ENCODE data around the gene INSYN1. TPM values are rescaled to one million over a fixed set of nuclear protein-coding genes. Genes with fewer than 3 reads are reported as not detected.

The INSYN1 gene
- total and polyA plus RNA-seq, 9 of the 15 experiments (the other 6 are each of a cell fraction or from before 2014, with no cell fraction given), result not detected

DNA sequence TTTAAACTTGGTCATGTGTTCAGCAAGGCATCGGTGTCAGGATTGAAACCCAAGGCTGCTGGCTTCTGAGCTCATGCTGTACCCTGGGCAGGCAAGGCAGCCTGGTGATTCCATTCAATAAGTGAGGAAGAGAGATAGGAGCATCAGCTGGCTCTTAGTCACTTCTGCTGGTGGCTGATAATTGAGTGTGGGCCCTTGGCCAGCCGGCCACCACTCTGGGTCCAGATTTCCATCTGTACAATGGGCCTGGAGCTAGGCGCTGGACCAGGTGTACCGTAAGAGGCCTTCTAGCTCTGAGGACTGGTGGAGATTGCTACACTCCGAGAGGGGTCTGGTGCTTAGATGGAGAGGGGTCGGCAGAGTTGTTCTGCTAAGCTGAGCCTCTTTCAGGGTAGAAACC, 64.7 kb downstream of the INSYN1 start:
- CTCF ChIA-PET (ENCODE audit: low intra/inter-chr PET ratio), result interaction anchor here (0.7 kb wide), 1 partner anchor 672 kb away, joined by 3 read pairs; no protein-coding TSS in a partner anchor
- FAIRE-seq, result peak; percentile 68
- no peak for TF ChIP-seq POLR2AphosphoS2 (IDR thresholded peaks at IDR 0.05; ENCODE audit: low read length)
- TF ChIP-seq, protein P1, sequence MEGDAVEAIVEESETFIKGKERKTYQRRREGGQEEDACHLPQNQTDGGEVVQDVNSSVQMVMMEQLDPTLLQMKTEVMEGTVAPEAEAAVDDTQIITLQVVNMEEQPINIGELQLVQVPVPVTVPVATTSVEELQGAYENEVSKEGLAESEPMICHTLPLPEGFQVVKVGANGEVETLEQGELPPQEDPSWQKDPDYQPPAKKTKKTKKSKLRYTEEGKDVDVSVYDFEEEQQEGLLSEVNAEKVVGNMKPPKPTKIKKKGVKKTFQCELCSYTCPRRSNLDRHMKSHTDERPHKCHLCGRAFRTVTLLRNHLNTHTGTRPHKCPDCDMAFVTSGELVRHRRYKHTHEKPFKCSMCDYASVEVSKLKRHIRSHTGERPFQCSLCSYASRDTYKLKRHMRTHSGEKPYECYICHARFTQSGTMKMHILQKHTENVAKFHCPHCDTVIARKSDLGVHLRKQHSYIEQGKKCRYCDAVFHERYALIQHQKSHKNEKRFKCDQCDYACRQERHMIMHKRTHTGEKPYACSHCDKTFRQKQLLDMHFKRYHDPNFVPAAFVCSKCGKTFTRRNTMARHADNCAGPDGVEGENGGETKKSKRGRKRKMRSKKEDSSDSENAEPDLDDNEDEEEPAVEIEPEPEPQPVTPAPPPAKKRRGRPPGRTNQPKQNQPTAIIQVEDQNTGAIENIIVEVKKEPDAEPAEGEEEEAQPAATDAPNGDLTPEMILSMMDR (IDR thresholded peaks at IDR 0.05 in 2 of 3, conservative IDR thresholded peaks at IDR 0.05 in 1 of 3; ENCODE audit: insufficient read depth in 2 of 3, low read depth in 1 of 3, low read length in 3 of 3), result no peak
- TF ChIP-seq, protein P2, sequence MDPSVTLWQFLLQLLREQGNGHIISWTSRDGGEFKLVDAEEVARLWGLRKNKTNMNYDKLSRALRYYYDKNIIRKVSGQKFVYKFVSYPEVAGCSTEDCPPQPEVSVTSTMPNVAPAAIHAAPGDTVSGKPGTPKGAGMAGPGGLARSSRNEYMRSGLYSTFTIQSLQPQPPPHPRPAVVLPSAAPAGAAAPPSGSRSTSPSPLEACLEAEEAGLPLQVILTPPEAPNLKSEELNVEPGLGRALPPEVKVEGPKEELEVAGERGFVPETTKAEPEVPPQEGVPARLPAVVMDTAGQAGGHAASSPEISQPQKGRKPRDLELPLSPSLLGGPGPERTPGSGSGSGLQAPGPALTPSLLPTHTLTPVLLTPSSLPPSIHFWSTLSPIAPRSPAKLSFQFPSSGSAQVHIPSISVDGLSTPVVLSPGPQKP (CRISPR knock-in tag; IDR thresholded peaks at IDR 0.05), result no peak
- no peak for TF ChIP-seq HEY1 (CRISPR knock-in tag; IDR thresholded peaks at IDR 0.05; ENCODE audit: borderline replicate concordance)
- TF ChIP-seq, protein P3, sequence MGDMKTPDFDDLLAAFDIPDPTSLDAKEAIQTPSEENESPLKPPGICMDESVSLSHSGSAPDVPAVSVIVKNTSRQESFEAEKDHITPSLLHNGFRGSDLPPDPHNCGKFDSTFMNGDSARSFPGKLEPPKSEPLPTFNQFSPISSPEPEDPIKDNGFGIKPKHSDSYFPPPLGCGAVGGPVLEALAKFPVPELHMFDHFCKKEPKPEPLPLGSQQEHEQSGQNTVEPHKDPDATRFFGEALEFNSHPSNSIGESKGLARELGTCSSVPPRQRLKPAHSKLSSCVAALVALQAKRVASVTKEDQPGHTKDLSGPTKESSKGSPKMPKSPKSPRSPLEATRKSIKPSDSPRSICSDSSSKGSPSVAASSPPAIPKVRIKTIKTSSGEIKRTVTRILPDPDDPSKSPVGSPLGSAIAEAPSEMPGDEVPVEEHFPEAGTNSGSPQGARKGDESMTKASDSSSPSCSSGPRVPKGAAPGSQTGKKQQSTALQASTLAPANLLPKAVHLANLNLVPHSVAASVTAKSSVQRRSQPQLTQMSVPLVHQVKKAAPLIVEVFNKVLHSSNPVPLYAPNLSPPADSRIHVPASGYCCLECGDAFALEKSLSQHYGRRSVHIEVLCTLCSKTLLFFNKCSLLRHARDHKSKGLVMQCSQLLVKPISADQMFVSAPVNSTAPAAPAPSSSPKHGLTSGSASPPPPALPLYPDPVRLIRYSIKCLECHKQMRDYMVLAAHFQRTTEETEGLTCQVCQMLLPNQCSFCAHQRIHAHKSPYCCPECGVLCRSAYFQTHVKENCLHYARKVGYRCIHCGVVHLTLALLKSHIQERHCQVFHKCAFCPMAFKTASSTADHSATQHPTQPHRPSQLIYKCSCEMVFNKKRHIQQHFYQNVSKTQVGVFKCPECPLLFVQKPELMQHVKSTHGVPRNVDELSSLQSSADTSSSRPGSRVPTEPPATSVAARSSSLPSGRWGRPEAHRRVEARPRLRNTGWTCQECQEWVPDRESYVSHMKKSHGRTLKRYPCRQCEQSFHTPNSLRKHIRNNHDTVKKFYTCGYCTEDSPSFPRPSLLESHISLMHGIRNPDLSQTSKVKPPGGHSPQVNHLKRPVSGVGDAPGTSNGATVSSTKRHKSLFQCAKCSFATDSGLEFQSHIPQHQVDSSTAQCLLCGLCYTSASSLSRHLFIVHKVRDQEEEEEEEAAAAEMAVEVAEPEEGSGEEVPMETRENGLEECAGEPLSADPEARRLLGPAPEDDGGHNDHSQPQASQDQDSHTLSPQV (IDR thresholded peaks at IDR 0.05), result no peak
- TF ChIP-seq FOXA1 (IDR thresholded peaks at IDR 0.05; ENCODE audit: borderline replicate concordance), result no peak
- no peak for TF ChIP-seq XRCC5 (IDR thresholded peaks at IDR 0.05; ENCODE audit: low read depth, low read length)
- TF ChIP-seq ZNF41 (CRISPR knock-in tag; conservative IDR thresholded peaks at IDR 0.05), result no peak
- TF ChIP-seq, protein P4, sequence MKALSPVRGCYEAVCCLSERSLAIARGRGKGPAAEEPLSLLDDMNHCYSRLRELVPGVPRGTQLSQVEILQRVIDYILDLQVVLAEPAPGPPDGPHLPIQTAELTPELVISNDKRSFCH (CRISPR knock-in tag; IDR thresholded peaks at IDR 0.05), result no peak
- TF ChIP-seq, protein P4 (tag; IDR thresholded peaks at IDR 0.05), result no peak
- TF ChIP-seq SRSF1 (IDR thresholded peaks at IDR 0.05; ENCODE audit: low read depth, low read length), result no peak
- no peak for TF ChIP-seq ZFPM2 (CRISPR knock-in tag; IDR thresholded peaks at IDR 0.05)
- TF ChIP-seq KLF6 (CRISPR knock-in tag; IDR thresholded peaks at IDR 0.05; ENCODE audit: borderline replicate concordance), result no peak
- no peak for TF ChIP-seq SPI1 (IDR thresholded peaks at IDR 0.05; ENCODE audit: borderline replicate concordance, low read depth, low read length)
- TF ChIP-seq RBM22 (IDR thresholded peaks at IDR 0.05; ENCODE audit: low read depth, low read length, poor library complexity, severe bottlenecking), result no peak
- no peak for TF ChIP-seq TBL1XR1 (IDR thresholded peaks at IDR 0.05; ENCODE audit: low read length in 2 of 2)

More for the DNA sequence above, 64.7 kb downstream of the INSYN1 start:
- Histone ChIP-seq H3K36me3 (ENCODE audit: control insufficient read depth, insufficient read depth, low read length) (no peaks in the 10 kb centered on the region), H3K4me3 (no peak overlapping the region), H2AFZ (ENCODE audit: low read depth, low read length) (no peak overlapping the region), H3K27ac (ENCODE audit: extremely low read depth, low read depth, low read length) (no peak overlapping the region), H3K4me2 (ENCODE audit: insufficient read depth, low read length) (no peak overlapping the region), H3K9ac (ENCODE audit: insufficient read depth in 1 of 2, low read depth in 2 of 2, low read length in 2 of 2) (no peak overlapping the region), H3K9me1 (ENCODE audit: control insufficient read depth, insufficient read depth, low read length) (no peaks in the 10 kb centered on the region), H3K79me2 (ENCODE audit: control insufficient read depth, insufficient read depth, low read length) (no peaks in the 10 kb centered on the region), H4K20me1 (replicated peaks; ENCODE audit: control insufficient read depth, insufficient read depth, low read length) (peaks cover 11% of the 10 kb centered on the region), H3K4me1 (replicated peaks in 1 of 2; ENCODE audit: control insufficient read depth in 2 of 2, insufficient read depth in 2 of 2, low read length in 2 of 2) (peaks cover 5 to 15% of the 10 kb centered on the region in 2 experiments; a peak in 4 of 5 replicates), H3K9me3 (replicated peaks; ENCODE audit: control insufficient read depth, insufficient read depth, low read depth, low read length) (no peaks in the 10 kb centered on the region), H3K27me3 (ENCODE audit: control insufficient read depth in 2 of 2, insufficient read depth in 2 of 2, low read length in 2 of 2) (peaks cover 10 to 34% of the 10 kb centered on the region in 2 experiments)
- POLR2A ChIA-PET, result interaction anchor here (0.7 to 0.8 kb wide), 2 partner anchors 160 to 531 kb away, joined by 3 read pairs; no protein-coding TSS in a partner anchor
- no TSS peak for BruUV-seq (replicated peaks)
- intact Hi-C loops (cut with micrococcal nuclease), result no loop called here
- ATAC-seq (no peak), DNase-seq (ENCODE audit: extremely low read depth in 1 of 4, low spot score in 3 of 4) (peak in 2 of 4 experiments; percentile 53 to 61)
- 0% methylated on average over 6 of the region's 6 CpGs for WGBS (ENCODE audit: insufficient coverage, low coverage, missing lambda C conversion rate)
- in situ Hi-C loops (cut with MboI), result no loop called here

Measured in K562 (cell line).